Measurements from ENCODE around the gene BCL6.
A peak's percentile ranks its signal among the peaks of the same experiment; 100 is the strongest.

The BCL6 gene

DNA sequence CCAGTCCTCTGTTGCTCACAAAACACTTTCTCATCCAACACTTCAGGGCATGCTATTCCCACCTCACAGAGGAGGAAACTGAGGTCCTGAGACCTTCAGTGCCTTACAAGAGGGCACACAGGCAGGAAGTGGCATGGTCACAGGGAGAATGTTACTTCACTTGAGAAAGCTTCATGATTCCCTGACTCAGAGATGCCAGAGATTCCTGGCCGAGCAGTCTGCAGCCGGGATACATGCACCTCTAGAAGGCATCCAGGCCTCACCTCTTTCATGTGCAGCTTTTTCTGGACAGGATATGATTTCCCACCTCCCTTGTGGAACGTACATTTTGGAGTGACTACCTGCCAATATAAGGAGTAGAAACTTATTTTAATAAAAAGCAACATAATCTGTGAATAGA is 72.3 kb downstream of the BCL6 start:
- peak; percentile 30 for DNase-seq (ENCODE audit: low read depth, low spot score)
